ENCODE results near the gene SPRN. TPM values are rescaled to one million over a fixed set of nuclear protein-coding genes. Genes with fewer than 3 reads are reported as not detected.

The SPRN gene
- total and polyA plus RNA-seq, 2 of the 4 experiments (the other 2 are of a cell fraction) = 0.36 to 2.3 TPM

- H3K4me2 ChIP-seq (ENCODE audit: low read depth, low read length) = peak overlapping the region; percentile 19; the same call in 1 of the 2 replicates
- DNase-seq (no peak), ATAC-seq (ENCODE audit: low read depth) (peak; percentile 36)
- no peak overlapping the region for H4K8ac ChIP-seq (ENCODE audit: low read depth in 2 of 2, low read length in 2 of 2)
- no peaks in the 10 kb centered on the region; the same call in 1 of the 2 replicates for H3K4me1 ChIP-seq (ENCODE audit: control insufficient read depth, insufficient read depth, low read length)
- H3K27ac ChIP-seq (ENCODE audit: insufficient read depth, low read length) = no peak overlapping the region
- no peak overlapping the region for H3K9ac ChIP-seq (ENCODE audit: low read depth, low read length)
- POLR2A ChIA-PET (ENCODE audit: unreplicated experiment) = no interaction called here
- H3K56ac ChIP-seq (ENCODE audit: extremely low read depth, insufficient read depth, low read length) = no peak overlapping the region
- H3K18ac ChIP-seq (ENCODE audit: low read depth, low read length) = no peak overlapping the region
- no peak overlapping the region for H2AK9ac ChIP-seq (replicated peaks; ENCODE audit: low read depth, low read length, poor library complexity)
- CTCF ChIA-PET = no interaction called here
- H2BK15ac ChIP-seq (ENCODE audit: low read depth, low read length) = no peak overlapping the region
- BruUV-seq (replicated peaks) = no TSS peak
- no peak overlapping the region for H2BK20ac ChIP-seq (ENCODE audit: low read depth, low read length)
- H3K9me1 ChIP-seq (ENCODE audit: insufficient read depth, low read length) = no peaks in the 10 kb centered on the region
- no peak overlapping the region for H2AK5ac ChIP-seq (ENCODE audit: low read depth, low read length)
- WGBS, 2 experiments (ENCODE audit: extremely low coverage in 2 of 2, insufficient read length in 1 of 2) = 19% methylated on average over 39 of the region's 88 CpGs; no CpG with 5 or more reads in 1 of the 2 experiments
- dilution Hi-C loops (cut with HindIII; ENCODE audit: low sequenced_read_pairs, unreplicated experiment) (no loop called here), intact Hi-C loops (cut with micrococcal nuclease) (no loop called here), in situ Hi-C loops (cut with MboI; ENCODE audit: low sequenced_read_pairs) (no loop called here)
- H3K9me3 ChIP-seq (ENCODE audit: control insufficient read depth, insufficient read depth, low read length) = no peaks in the 10 kb centered on the region
- no peak overlapping the region for H3K14ac ChIP-seq (replicated peaks; ENCODE audit: low read depth, low read length)
- peaks cover 3% of the 10 kb centered on the region; the same call in 1 of the 2 replicates for H3K27me3 ChIP-seq (ENCODE audit: control insufficient read depth, insufficient read depth, low read length)
- TF ChIP-seq POLR2A (IDR thresholded peaks at IDR 0.05; ENCODE audit: low read depth, low read length) (no peak), MAZ (IDR thresholded peaks at IDR 0.05; ENCODE audit: borderline replicate concordance, low read depth, low read length) (no peak), RAD21 (IDR thresholded peaks at IDR 0.05; ENCODE audit: low read length) (no peak), MAFK (IDR thresholded peaks at IDR 0.05; ENCODE audit: low read depth, low read length) (no peak), FOS (IDR thresholded peaks at IDR 0.05; ENCODE audit: low read depth, low read length) (no peak)
- TF ChIP-seq, protein P1, sequence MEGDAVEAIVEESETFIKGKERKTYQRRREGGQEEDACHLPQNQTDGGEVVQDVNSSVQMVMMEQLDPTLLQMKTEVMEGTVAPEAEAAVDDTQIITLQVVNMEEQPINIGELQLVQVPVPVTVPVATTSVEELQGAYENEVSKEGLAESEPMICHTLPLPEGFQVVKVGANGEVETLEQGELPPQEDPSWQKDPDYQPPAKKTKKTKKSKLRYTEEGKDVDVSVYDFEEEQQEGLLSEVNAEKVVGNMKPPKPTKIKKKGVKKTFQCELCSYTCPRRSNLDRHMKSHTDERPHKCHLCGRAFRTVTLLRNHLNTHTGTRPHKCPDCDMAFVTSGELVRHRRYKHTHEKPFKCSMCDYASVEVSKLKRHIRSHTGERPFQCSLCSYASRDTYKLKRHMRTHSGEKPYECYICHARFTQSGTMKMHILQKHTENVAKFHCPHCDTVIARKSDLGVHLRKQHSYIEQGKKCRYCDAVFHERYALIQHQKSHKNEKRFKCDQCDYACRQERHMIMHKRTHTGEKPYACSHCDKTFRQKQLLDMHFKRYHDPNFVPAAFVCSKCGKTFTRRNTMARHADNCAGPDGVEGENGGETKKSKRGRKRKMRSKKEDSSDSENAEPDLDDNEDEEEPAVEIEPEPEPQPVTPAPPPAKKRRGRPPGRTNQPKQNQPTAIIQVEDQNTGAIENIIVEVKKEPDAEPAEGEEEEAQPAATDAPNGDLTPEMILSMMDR (conservative IDR thresholded peaks at IDR 0.05; ENCODE audit: low read depth, low read length) = no peak
- H4K5ac ChIP-seq (ENCODE audit: low read depth, low read length) = no peak overlapping the region
- H3K23ac ChIP-seq (ENCODE audit: low read depth, low read length) = no peak overlapping the region
- H3K4me3 ChIP-seq (ENCODE audit: insufficient read depth, low read depth, low read length) = 0 out of 2 replicates have a peak overlapping the region, but pooled peaks have one; percentile 4
- no peak overlapping the region for H2BK120ac ChIP-seq (ENCODE audit: low read depth, low read length)
- no peak overlapping the region for H4K91ac ChIP-seq (ENCODE audit: insufficient read depth, low read depth, low read length)
- H3K4ac ChIP-seq (ENCODE audit: low read depth, low read length) = no peak overlapping the region
- H2AFZ ChIP-seq (replicated peaks; ENCODE audit: low read length, poor library complexity) = peak overlapping the region; percentile 14
- 0 out of 4 replicates have a peak, but pooled peaks cover 0 to 4% of the 10 kb centered on the region in 2 experiments for H3K79me1 ChIP-seq (ENCODE audit: low read depth in 1 of 2, low read length in 2 of 2)
- peaks cover 24% of the 10 kb centered on the region for H3K36me3 ChIP-seq (ENCODE audit: control insufficient read depth, insufficient read depth, low read length)
- H4K20me1 ChIP-seq (ENCODE audit: insufficient read depth, low read length) = no peaks in the 10 kb centered on the region; the same call in none of the 2 replicates
- no peak overlapping the region for H2BK5ac ChIP-seq (ENCODE audit: low read depth, low read length, poor library complexity, severe bottlenecking)
Observed at GRCh38 chr10:133422807-133423771, 1.3 kb downstream of the SPRN start.

All from IMR-90 (cell line).